Lower lobe of right lung (tissue), 2 donors: ENCODE results near the gene PCYT1B. TPM values are rescaled to one million over a fixed set of nuclear protein-coding genes. Genes with fewer than 3 reads are reported as not detected.

ENCODE experiments used
- ATAC-seq, 2 donors: fragments of 200-7000 bp; cut with Tn5 transposase; one replicate each; pipeline ENCODE4 v1.9.1; 2020 to 2022; ENCODE audit warnings: mild to moderate bottlenecking in 2 of 2, moderate library complexity in 2 of 2
- DNase-seq: peaks from one replicate; pipeline ENCODE4 v3.0.0-alpha.2; 2020
- H3K27ac ChIP-seq: fragments of 200-600 bp; one replicate; pipeline ENCODE4 v1.8.0; 2022
- H3K27me3 ChIP-seq: fragments of 200-600 bp; one replicate; pipeline ENCODE4 v1.8.0; 2022; ENCODE audit warnings: low read depth
- H3K36me3 ChIP-seq: fragments of 200-600 bp; one replicate; pipeline ENCODE4 v1.8.0; 2022; ENCODE audit warnings: mild to moderate bottlenecking
- H3K4me1 ChIP-seq: fragments of 200-600 bp; one replicate; pipeline ENCODE4 v1.8.0; 2022
- H3K4me3 ChIP-seq: fragments of 200-600 bp; one replicate; pipeline ENCODE4 v1.8.0; 2022; ENCODE audit warnings: mild to moderate bottlenecking
- H3K9me3 ChIP-seq: fragments of 200-600 bp; one replicate; pipeline ENCODE4 v1.8.0; 2022
- intact Hi-C: fragments of 100-400 bp; cut with DNase I; formaldehyde crosslinking; loops from one replicate; pipeline ENCODE4 v1.11.0; 2022
- total RNA-seq: library from RNA; stranded (reverse); fragmentation: NEBNext Ultra II Directional; extraction: Animal tissue kit (Norgen Biotek cat#: 25700); gene quantifications from one replicate; pipeline ENCODE4 v1.2.1, GENCODE V29; 2021
- TF ChIP-seq, protein P1 (sequence below): fragments of 200-600 bp; IDR thresholded peaks from one replicate; pipeline ENCODE4 v1.8.0; 2022; ENCODE audit warnings: antibody characterized with exemption, mild to moderate bottlenecking
- donor health status: DM: no; HTN: yes; CAD: no; lungs with severe emphysema.

Gene PCYT1B
- total RNA-seq, 1 donor from 2014 or later, result 1.2 TPM

- H3K9me3 ChIP-seq, result no peaks in the 10 kb centered on the region
- intact Hi-C loops, result no loop called here
- peaks cover 17% of the 10 kb centered on the region for H3K36me3 ChIP-seq
- TF ChIP-seq, protein P1, sequence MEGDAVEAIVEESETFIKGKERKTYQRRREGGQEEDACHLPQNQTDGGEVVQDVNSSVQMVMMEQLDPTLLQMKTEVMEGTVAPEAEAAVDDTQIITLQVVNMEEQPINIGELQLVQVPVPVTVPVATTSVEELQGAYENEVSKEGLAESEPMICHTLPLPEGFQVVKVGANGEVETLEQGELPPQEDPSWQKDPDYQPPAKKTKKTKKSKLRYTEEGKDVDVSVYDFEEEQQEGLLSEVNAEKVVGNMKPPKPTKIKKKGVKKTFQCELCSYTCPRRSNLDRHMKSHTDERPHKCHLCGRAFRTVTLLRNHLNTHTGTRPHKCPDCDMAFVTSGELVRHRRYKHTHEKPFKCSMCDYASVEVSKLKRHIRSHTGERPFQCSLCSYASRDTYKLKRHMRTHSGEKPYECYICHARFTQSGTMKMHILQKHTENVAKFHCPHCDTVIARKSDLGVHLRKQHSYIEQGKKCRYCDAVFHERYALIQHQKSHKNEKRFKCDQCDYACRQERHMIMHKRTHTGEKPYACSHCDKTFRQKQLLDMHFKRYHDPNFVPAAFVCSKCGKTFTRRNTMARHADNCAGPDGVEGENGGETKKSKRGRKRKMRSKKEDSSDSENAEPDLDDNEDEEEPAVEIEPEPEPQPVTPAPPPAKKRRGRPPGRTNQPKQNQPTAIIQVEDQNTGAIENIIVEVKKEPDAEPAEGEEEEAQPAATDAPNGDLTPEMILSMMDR, result no peak
- no peak overlapping the region for H3K27ac ChIP-seq
- no peaks in the 10 kb centered on the region for H3K4me1 ChIP-seq
- no peak overlapping the region for H3K4me3 ChIP-seq
- no peak for ATAC-seq
- no peaks in the 10 kb centered on the region for H3K27me3 ChIP-seq
- no peak for DNase-seq
These were observed 120.5 kb downstream of the PCYT1B start for GRCh38 chrX:24526616-24527015.

- no peaks in the 10 kb centered on the region for H3K9me3 ChIP-seq
- intact Hi-C loops, result no loop called here
These were observed 121.7 kb downstream of the PCYT1B start for GRCh38 chrX:24525455-24525854.

DNA sequence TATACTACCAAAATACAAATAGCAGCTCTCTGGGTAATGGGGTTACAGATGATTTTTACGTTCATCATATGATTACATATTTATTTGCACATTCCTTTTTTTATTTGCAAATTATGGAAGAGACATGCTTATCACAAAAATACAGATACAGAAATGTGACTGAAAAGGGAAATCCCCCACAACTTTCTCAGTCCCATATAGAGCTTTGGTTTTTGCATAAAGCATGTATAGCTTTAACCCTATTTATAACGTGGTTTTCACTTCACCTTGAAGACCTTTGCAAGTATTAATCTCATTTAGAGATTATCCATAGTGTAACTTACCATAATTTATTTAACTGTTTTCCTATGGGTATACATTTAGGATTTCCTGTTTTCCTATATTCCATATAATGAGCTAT lies 126.7 kb downstream of the PCYT1B start:
- H3K27me3 ChIP-seq, result no peaks in the 10 kb centered on the region
- ATAC-seq, result no peak
- H3K36me3 ChIP-seq, result peaks cover 13% of the 10 kb centered on the region
- TF ChIP-seq, protein P1, result no peak
- no peaks in the 10 kb centered on the region for H3K9me3 ChIP-seq
- H3K4me1 ChIP-seq, result no peaks in the 10 kb centered on the region
- H3K27ac ChIP-seq, result no peak overlapping the region
- intact Hi-C loops, result no loop called here
- no peak overlapping the region for H3K4me3 ChIP-seq
- DNase-seq, result no peak

More at GRCh38 chrX:24525455-24525854, 121.7 kb downstream of the PCYT1B start:
- peaks cover 15% of the 10 kb centered on the region for H3K36me3 ChIP-seq
- DNase-seq (no peak), ATAC-seq (no peak)
- H3K4me3 ChIP-seq, result no peak overlapping the region
- H3K27me3 ChIP-seq, result no peaks in the 10 kb centered on the region
- no peaks in the 10 kb centered on the region for H3K4me1 ChIP-seq
- TF ChIP-seq, protein P1, result no peak
- no peak overlapping the region for H3K27ac ChIP-seq

DNA sequence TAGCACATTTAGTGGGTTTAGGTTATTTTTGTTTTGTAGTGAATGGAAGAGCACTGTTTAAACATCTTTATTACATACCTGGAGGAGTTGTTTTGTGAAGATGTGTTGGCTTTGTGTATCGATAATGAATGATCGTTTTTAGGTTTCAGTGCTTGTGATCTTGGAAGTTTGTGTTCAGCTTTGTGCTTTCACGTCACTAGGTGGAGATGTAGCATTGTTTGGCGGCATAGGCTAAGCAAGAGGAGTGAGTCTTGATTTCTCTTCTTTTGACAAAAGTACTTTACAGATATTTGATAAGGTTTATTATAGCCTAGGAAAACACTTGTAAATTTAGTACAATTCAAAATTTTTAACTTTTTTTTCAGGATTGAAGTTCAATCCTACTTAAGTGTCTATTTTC lies 131.7 kb downstream of the PCYT1B start:
- Histone ChIP-seq H3K27me3 (no peaks in the 10 kb centered on the region), H3K36me3 (peaks cover 13% of the 10 kb centered on the region), H3K9me3 (no peaks in the 10 kb centered on the region), H3K27ac (no peak overlapping the region), H3K4me1 (no peaks in the 10 kb centered on the region), H3K4me3 (no peak overlapping the region)
- TF ChIP-seq, protein P1, result peak; percentile 23
- DNase-seq, result no peak
- intact Hi-C loops, result no loop called here
- no peak for ATAC-seq

DNA sequence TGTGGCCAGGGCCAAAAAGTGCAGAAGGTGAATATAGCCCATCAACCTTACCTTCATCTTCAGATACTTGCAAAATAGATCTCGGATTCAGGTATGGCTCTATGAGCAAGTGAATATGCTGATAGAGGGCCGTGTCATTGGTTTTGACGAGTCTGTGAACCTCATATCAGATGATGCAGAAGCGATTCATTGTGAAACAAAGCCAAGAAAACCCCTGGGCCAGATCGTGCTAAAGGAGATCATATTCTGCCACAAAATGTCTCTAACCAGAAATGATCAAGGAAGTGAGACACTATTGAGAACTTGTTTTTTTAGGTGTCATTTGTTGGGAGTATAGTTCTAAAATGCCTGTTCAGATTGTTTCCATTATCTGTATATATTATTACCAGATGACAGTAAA lies 133.7 kb downstream of the PCYT1B start:
- H3K4me1 ChIP-seq, result no peaks in the 10 kb centered on the region
- H3K27ac ChIP-seq, result no peak overlapping the region
- intact Hi-C loops, result no loop called here
- no peak for DNase-seq
- ATAC-seq, result no peak
- no peaks in the 10 kb centered on the region for H3K36me3 ChIP-seq
- H3K4me3 ChIP-seq, result no peak overlapping the region
- H3K9me3 ChIP-seq, result no peaks in the 10 kb centered on the region
- H3K27me3 ChIP-seq, result no peaks in the 10 kb centered on the region
- TF ChIP-seq, protein P1, result no peak

GRCh38 chrX:24508375-24508774 lies 138.8 kb downstream of the PCYT1B start:
- Histone ChIP-seq H3K9me3 (no peaks in the 10 kb centered on the region), H3K36me3 (no peaks in the 10 kb centered on the region), H3K27ac (no peak overlapping the region), H3K27me3 (no peaks in the 10 kb centered on the region), H3K4me1 (no peaks in the 10 kb centered on the region), H3K4me3 (no peak overlapping the region)
- no peak for DNase-seq
- intact Hi-C loops, result loop anchor here (10.0 kb wide), 1 partner anchor 114 kb away; no protein-coding TSS in a partner anchor
- TF ChIP-seq, protein P1, result no peak
- no peak for ATAC-seq
